ENCODE results near the gene BBS2.

Gene BBS2, protein sequence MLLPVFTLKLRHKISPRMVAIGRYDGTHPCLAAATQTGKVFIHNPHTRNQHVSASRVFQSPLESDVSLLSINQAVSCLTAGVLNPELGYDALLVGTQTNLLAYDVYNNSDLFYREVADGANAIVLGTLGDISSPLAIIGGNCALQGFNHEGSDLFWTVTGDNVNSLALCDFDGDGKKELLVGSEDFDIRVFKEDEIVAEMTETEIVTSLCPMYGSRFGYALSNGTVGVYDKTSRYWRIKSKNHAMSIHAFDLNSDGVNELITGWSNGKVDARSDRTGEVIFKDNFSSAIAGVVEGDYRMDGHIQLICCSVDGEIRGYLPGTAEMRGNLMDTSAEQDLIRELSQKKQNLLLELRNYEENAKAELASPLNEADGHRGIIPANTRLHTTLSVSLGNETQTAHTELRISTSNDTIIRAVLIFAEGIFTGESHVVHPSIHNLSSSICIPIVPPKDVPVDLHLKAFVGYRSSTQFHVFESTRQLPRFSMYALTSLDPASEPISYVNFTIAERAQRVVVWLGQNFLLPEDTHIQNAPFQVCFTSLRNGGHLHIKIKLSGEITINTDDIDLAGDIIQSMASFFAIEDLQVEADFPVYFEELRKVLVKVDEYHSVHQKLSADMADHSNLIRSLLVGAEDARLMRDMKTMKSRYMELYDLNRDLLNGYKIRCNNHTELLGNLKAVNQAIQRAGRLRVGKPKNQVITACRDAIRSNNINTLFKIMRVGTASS

DNA sequence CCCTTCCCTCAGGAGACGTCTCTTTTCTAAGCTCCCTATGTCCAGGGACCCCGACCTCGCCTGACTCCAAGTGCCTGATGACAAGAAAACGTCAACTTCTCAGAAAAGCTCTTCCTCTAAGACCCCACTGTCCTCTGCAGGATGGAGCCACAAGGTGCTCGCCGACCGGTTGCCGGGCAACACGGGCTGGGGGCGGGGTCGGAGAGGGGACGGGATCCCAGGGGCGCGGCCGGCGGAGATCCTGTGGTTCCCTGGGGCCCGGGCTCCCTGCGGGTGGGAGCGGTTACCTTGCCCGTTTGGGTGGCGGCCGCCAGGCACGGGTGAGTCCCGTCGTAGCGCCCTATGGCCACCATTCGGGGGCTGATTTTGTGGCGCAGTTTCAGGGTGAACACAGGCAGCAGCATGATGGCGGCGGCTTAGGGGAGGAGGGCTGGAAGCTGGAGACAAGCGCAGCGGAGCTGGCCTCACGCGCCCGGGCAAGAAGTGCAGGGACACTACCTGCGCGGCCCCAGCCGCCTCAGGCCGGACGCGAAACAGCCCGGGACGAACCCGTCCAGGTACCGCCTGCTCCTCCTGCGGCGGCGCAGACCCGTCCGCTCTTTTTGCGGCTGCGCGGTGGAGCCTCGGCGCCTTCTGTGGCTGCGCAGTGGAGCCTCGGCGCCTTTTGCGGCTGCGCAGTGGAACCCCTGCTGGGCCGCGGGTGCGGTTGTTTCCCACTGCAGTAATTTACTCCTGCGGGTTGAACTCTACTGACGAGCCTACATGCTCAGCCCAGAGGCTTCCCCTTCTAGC, at the start of gene BBS2:
Gene BBS2 (minus strand): TSS at position 566 of the 792 bp plus-strand sequence. CDS start 162 bp downstream, at position 404.
- DNase-seq = peak; percentile 67 to 82

DNA sequence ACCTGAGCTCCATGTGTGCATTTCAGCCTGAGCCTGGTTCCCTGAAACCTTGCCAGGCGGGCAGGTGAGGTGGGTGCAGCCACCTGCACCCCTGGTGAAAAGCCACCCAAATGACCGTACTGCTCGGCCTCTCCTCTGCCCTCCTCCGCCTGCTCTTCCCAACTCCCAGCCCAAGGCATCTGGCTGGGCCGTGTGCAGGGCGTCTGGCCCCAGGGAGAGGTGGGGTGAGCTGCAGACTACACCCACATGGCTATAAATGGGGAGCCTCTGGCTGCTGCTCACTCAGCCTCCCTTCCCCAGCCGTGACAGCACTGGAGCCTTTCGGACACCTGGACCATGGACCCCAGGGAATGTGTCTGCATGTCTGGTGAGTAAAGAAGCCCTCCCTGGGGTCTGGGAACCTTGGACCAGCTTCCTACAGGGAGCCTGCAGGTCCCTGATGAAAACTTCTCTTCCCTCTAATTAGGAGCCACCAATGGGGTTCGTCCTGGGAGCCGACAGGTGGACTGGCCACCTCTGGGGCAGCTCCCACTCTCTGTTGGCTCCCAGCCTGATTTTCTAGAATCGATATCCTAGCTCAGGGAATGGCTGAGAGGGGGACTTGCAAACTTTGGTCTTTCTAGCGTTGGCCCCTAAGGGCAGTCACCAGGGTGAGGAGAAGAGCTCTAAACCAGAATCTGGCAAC, 45.1 kb upstream of the BBS2 start, which contains the start of gene MT4:
Gene MT4 (plus strand): TSS at position 281 of the 685 bp plus-strand sequence. CDS start 56 bp downstream, at position 337.
- no peak for DNase-seq

DNA sequence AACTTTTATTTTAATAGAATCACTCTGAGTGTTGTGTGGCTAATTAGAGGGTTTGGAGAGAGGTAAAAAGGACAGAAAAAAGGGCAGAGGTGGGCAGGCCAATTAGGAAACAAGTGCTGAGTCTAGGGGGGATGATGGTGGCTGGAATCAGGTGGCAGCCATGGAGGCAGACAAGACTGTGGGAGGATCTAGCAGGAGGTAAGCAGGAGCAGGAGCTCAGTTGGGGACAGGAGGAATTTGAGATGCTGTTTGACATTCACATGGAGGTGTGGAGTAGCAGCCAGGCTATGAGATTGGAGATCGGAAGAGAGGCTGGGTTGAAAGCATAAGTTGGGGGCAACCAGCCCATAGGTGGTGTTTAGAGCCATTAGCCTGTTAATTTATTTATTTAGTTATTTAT, 41.3 kb upstream of the BBS2 start:
- DNase-seq = no peak

DNA sequence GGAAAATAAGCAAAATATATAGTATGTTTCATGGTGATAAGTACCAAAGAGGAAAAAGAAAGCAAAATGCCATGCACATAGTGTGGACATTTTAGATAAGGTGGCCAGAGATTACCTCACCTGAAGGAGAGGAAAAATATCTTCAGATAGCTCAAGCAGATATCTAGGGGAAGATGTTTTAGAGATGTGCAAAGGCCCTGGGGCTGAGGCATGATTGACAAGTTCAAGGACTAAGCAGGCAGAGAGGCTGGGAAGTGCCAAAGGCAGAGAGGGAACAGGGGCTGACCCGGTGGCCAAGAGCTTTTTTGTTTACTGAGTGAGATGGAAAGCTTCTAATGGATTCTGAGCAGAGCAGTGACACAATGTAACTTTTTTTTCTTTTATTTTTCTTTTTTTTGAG, 40.6 kb upstream of the BBS2 start:
- no peak for DNase-seq

DNA sequence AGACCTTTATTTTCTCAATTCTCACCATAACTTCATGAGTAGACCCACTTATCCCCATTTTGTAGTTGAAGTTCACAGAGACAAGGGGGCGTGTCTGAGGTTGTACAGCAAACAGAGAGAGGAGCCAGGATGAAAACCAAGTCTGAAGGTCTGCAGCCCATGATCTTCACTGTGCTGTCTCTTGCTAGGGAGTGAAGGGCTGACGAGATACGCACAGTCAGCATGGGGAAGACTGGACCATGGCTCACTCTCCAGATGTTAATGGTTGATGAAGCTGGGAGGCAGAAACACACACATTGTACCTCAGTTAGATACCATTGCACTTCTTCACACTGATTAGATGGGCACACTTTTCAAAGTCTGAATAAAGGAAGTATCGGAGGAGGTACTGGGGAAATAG, 39.3 kb upstream of the BBS2 start:
- no peak for DNase-seq

DNA sequence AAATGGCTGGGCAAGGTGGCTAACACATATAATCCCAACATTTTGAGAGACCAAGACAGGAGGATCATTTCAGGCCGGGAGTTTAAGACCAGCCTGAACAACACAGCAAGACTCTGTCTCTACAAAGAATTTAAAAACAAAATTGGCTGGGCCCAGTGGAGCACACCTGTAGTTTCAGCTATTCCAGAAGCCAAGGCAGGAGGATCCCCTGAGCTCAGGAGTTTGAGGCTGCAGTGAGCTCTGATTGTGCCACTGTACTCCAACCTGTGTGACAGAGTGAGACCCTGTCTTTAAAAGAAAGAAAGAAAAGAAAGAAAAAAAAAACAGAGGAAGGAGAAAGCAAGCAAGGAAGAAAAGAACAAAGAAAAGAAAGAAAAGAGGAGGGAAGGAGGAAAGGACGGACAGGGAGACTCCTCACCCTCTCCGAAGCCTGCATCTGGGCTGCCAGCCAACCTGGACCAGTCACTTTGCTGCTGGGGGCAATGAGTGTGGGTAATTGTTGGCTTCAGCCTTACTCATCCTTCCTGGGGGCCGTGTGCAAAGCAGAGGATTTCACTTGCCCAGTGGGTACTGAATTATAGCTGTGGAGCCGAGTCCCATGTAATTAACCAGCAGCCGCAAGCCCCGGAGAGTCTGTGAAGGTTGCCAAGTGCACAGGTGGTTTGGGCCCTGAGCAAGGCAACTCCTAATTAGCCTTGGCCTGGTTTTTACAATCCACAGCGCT, 38.4 kb upstream of the BBS2 start:
- peak; percentile 82 to 95 for DNase-seq

DNA sequence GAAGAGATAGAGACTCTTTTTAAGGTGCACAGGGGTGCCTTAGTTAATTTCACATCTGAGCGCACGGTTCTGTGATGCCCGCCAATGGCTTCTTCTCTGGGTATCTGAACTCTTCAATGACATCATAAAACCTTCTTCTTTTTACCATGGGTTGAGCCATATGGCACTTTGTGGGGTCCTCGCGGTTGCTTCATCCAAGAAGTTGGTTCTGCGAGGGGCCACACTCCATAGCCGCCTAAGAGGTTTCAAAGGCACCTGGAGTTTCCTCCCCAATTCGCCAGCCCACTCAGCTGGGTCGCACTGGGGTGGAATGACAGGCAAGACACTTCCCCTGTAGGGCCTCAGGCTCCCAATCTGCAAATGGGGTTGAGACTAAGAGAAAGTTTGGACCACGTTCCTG, 34.6 kb upstream of the BBS2 start:
- no peak for DNase-seq

DNA sequence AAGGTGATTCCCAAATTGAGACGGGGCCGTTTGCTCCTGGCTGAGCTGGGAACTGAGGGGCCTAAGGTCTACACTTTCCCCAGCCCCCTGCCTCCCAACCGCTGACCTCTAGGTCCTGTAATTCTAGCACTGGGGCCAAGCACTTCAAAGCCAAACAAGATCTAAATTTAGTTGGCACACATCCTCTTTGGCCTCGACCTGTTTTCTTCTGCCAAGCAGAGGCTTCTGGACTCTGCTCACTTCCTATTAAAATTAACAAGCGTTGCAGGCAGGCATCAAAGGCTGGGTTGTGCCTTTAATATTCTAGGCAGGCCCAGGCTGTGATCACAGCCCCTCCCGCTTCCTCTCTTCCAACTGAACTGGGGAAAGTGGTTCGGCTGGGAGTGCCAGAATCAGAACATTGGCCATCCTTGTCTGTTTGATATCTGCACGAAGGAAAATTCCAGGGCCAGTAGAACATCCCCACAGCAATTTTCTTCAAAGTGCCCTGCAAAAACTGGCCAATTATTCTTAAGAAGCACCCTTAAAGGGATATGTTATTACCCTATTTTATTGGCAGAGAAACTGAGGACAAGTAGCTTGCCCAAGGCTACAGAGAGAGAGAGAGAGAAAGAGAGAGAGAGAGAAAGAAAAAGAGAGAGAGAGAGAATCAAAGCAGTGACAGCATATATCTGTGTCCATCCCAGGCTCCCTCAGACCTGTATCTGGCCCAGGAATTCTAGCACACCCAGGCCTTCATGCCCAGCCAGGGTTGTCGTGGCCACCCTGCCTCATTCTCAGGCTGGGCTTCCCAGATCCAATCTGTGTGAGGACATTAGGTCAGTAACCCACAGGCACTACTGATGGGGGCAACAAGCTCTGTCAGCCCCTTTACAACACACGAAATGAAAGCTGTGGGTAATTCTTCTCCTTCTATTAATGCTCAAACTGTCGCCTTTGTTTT, 32.2 kb upstream of the BBS2 start:
- no peak for DNase-seq

DNA sequence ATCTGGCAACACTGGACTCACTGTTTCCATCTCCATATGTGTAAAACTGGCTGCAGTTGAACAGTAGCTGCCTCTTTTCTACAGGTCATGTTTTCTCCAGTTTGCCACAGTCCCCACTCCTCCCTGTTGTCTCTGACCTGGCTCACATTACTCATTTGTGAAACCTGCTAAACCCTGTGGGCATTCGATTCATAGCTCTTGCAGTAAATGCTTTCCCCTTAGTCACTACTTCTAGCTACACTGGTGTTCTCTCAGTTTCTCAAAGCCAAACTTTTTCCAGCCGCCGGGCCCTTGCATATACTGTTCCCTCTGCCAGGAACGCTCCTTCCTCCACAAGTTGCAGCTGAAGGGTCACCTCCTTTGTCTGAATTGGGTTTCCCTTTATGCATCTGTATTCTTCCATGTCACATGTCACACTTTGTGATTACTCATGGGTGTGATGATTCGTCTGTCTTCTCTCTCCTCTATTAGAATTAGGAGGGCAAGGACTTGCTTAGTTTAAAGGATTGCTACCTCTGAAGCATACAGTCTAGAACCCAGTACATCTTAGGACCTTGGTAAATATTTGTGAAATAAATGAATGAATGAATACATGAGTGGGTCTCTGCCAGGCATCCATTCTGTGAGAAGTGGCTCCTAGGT, 30.0 kb upstream of the BBS2 start:
- DNase-seq = no peak

DNA sequence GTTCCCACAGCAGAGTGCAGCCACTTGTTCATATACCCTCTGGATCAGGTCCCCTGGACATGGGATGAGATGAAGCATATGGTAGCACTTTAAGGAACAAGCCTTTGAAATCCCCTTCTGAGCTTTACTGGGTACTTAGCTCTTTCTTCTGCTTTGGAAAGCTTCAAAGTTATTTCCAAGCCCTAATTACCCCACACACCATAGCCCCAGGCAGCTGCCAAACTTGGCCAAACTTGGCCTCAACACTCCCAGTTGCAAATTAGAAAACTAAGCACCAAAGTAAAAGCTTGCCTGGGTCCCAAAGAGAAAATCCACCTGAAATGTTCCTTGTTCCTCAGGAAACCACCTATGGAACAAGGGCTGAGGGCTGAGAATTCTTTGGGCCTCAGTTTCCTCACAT, 29.3 kb upstream of the BBS2 start:
- no peak for DNase-seq

DNA sequence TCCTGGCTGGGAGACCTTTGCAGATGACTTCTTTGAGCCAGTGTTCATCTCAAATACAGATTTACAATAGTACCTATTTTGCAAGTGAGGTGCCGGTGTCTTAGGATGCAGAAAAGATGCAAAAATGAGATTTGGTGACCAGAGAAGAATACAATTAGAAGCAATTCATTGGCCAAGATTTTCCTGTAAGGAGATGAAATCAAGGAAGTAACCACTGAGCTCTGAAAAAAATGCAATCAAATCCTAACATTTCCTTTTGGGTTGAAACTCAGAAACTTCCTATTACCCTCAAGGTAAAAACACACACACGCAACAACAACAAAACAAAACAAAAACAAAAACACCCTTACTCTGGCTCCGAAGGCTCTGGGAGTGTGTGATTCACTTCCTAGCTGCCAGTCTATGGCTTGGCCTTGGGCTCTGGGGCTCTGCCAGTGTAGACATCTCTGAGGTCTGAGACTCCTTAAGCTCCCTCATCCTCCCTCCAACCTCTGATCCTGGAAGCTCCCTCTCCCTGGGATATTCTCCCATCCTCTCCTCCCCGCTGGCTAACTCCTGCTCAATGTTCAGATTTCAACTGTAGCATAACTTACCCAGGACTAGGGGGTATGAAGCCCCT, 28.2 kb upstream of the BBS2 start:
- no peak for DNase-seq

DNA sequence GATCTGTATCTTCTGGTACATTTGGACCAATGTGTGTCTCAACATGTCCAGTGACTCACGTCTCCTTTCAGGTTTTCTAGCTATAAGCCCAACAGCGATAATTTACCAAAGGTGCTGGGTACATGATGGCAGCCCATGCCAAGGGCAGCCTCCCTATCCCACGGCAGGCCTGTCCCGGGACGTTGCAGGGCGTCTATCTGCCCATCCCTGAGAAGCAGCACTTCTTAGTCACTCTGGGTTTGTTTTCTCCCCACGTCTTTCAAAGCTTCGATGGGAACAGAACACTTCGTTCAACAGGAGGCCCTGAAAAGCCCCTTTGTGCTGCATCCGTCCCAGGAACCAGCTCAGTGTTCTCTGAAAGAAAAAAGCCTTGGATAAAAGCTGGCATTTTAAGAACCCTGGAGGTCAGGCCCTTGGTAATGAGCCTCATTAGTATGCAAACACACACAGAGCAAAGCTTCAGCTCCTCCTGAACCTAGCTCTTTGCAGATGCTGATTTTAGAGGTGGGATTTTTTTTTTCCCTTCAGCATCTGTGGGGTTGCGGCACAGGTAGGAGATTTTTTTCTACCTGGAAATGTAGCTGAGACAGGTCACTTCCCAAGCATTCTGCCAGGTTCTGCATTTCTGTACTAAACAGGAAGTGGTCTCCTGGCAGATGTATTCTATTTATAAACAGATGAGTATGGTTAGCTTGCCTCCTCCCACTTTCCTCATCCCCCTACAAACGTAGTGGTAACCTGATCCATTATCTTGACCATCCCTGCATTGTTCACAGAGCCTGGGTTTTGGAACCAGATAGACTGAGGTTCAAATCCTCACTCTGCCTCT, 27.5 kb upstream of the BBS2 start:
- DNase-seq = peak in 1 of 2 experiments; percentile 1

DNA sequence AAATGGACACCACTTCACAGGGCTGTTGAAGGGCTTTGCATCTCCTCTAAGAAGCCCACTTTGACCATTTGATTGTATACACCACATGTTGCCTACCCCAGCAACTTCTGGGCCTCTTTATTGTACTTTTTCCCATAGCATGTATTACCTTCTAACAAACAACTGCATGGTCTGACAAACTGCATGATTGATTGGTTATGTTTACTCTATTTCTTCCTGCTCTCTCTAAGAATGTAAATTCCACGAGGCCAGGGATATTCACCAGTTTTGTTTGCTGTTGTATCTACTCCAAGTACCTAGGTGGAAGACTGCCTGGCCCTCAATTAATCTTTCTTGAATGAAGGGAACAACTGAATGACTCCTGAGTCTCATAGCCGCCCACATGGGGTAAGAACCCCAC, 22.2 kb upstream of the BBS2 start:
- no peak for DNase-seq

DNA sequence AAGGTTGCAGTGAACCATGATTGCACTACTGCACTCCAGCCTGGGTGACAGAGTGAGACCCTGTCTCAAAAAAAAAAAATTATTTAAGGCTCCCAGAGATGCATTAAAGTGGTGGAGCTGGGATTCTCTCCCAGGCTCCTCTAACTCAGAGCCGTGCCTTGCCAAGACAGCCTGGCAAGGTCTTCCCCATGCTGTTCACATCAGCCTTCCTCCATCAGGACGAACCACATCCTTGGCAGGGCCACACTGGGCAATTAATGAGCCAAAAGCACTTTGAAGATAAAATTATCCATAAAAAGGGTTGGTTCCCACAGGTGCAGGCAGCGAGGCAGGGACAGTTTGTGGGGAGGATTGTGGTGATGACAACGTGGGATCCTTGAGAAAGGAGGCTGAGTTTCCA, 19.8 kb upstream of the BBS2 start:
- no peak for DNase-seq

DNA sequence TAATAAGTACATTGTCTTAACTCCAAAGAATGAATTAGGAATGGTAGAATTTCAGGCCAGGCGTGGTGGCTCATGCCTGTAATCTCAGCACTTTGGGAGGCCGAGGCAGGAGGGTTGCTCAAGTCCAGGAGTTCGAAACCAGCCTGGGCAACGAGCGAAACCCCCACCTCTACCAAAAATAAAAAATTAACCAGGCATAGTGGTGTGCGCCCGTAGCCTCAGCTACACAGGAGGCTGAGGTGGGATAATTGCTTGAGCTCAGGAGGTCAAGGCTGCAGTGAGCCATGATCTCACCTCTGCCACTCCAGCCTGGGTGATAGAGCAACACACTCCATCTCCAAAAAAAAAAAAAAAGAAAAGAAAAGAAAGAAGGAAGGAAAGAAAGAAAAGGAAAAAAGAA, 18.5 kb upstream of the BBS2 start:
- no peak for DNase-seq

DNA sequence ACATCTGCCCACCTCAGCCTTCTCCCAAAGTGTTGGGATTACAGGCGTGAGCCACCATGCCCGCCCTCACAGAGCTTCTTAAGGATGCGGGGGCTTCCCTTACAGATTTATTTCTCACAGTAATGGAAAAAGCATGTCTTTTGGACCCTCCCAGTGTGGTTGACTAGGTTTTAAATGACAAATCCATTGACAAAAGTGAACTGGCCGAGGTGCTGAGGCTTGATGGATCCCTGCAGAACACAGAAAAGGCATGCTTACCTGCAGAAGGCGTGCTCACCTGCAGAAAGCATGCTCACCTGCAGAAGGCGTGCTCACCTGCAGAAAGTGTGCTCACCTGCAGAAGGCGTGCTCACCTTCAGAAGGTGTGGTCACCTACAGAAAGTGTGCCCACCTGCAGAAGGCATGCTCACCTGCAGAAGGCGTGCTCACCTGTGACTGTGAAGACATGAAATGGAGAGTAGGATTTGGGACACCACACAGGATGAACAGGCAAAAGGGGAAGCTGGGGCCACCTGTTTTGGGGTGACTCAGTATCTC, 15.1 kb upstream of the BBS2 start:
- no peak for DNase-seq

DNA sequence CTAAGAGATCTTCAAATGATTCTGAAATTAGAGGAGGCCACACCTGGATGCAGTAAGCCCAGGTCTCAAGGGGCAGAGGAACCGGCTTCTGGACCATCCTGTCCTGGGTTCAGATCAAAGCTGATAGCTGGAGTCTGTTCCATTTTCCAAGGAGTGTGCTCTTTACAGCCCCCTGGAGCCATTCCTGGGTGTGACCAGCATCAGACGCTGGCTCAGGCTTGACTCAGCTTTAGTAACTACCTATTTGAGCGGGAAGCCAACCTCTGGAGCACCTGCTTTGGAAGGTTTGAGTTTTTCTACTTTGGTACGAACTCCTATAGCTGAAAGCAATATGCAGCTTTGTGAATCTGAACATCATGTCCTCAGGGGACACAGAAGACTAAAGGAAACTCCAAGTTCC, 12.9 kb upstream of the BBS2 start:
- no peak for DNase-seq

DNA sequence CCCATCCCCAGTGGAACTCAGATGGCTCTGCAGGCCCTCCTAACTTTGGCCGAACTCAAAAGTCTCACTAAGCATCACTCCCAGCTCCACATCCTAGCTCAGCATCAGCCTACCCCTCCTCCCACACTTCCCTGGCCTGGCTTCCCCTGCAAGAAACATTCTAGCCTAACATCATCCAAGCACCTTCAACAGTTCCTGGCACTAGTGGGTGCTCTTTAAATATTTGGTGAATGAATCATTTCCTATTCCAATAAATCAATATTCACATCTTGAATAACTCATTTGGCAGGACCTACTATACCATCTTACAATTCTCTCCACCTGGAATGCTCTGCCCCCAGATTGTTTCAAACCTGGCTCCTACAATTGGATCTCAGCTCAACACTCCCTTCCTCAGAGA, 11.0 kb upstream of the BBS2 start:
- DNase-seq = no peak

DNA sequence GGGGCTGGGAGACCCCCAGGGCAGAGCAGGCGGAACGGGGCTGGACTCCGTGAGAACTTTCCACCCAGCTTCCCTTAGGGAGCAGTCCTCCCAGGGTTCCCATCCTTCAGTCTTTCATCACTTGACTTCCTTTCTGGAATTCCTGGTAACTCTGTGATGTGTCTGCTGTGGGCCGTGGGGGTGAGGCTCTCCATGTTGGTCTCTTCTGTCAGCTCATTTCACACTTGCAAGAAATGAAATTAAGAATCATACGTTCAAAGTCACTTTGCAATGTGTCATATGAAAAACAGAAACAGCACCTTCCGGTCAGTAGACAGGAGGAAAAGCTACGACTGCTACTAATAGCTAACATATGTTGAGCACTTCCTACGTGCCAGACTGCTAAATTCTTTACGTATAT, 5.4 kb upstream of the BBS2 start:
- DNase-seq = no peak
